H1 (cell line): ENCODE results near the gene STEAP4. TPM values are rescaled to one million over a fixed set of nuclear protein-coding genes. Genes with fewer than 3 reads are reported as not detected.

ENCODE experiments used
- CTCF ChIA-PET: fragments of 300-600 bp; sonication (Branson Sonifier 250); formaldehyde crosslinking; loops from one replicate; lab custom pipeline; 2021; ENCODE audit not compliant: partially characterized antibody; lab: Charles Lee
- POLR2A ChIA-PET: fragments of 300-600 bp; sonication (Branson Sonifier 250); formaldehyde crosslinking; loops from one replicate; lab custom pipeline; 2021; ENCODE audit warnings: inconsistent platforms; ENCODE audit not compliant: partially characterized antibody; lab: Charles Lee
- DNase-seq, 2 experiments: peaks; one replicate each; pipeline versions ENCODE4 v3.0.0 to v3.0.0-alpha.2; 2010 to 2022; ENCODE audit warnings: low spot score in 2 of 2, low read depth in 1 of 2, mixed read lengths in 1 of 2
- FAIRE-seq: peaks from 2 replicates; lab custom pipeline; 2011; peaks lifted over from hg19 to GRCh38; lab: Jason Lieb, UNC
- H2AFZ ChIP-seq: 2 replicates; pipeline ENCODE4 v1.8.1; 2012; ENCODE audit warnings: low read length, inconsistent platforms
- H2AK5ac ChIP-seq: 2 replicates; pipeline ENCODE4 v1.6.1; 2013; ENCODE audit warnings: low read depth, low read length
- H2BK120ac ChIP-seq: replicated peaks from 2 replicates; pipeline ENCODE3; 2013; ENCODE audit warnings: low read depth, low read length, inconsistent platforms
- H2BK12ac ChIP-seq: 2 replicates; pipeline ENCODE4 v1.6.1; 2013; ENCODE audit warnings: low read depth, low read length
- H2BK15ac ChIP-seq: 2 replicates; pipeline ENCODE4 v1.6.1; 2013; ENCODE audit warnings: low read length
- H2BK20ac ChIP-seq: 2 replicates; pipeline ENCODE4 v1.6.1; 2013; ENCODE audit warnings: low read length
- H2BK5ac ChIP-seq: 2 replicates; pipeline ENCODE4 v1.6.1; 2013; ENCODE audit warnings: low read depth, low read length
- H3K14ac ChIP-seq: 2 replicates; pipeline ENCODE4 v1.6.1; 2013; ENCODE audit warnings: inconsistent platforms; ENCODE audit not compliant: insufficient read length
- H3K18ac ChIP-seq: 2 replicates; pipeline ENCODE4 v1.6.1; 2013; ENCODE audit warnings: low read length; ENCODE audit errors: extremely low read depth
- H3K23ac ChIP-seq: 2 replicates; pipeline ENCODE4 v1.6.1; 2013; ENCODE audit warnings: inconsistent platforms; ENCODE audit not compliant: insufficient read length
- H3K23me2 ChIP-seq: 2 replicates; pipeline ENCODE4 v1.6.1; 2013; ENCODE audit warnings: low read depth, low read length
- H3K27ac ChIP-seq: 2 replicates; pipeline ENCODE4 v1.6.1; 2011; ENCODE audit warnings: low read depth, low read length, inconsistent platforms
- H3K27me3 ChIP-seq, 4 experiments: replicated peaks in 1 of 4; 1 replicate in 1 of 4; 2 replicates in 3 of 4; pipeline versions ENCODE4 v1.6.1 to v1.8.1; 2011 to 2013; ENCODE audit warnings: low read length in 3 of 4, mild to moderate bottlenecking in 3 of 4, inconsistent platforms in 2 of 4, mixed read lengths in 2 of 4, moderate library complexity in 1 of 4; ENCODE audit not compliant: control insufficient read depth in 3 of 4, insufficient read depth in 3 of 4; ENCODE audit errors: extremely low read depth in 1 of 4
- H3K36me3 ChIP-seq, 4 experiments: 2 replicates each; pipeline versions ENCODE4 v1.6.1 to v1.8.1; 2011 to 2013; ENCODE audit warnings: mild to moderate bottlenecking in 4 of 4, low read length in 3 of 4, moderate library complexity in 2 of 4, control low read depth in 1 of 4, inconsistent platforms in 1 of 4; ENCODE audit not compliant: insufficient read depth in 4 of 4, control insufficient read depth in 2 of 4
- H3K4ac ChIP-seq: replicated peaks from 2 replicates; pipeline ENCODE3; 2013; ENCODE audit warnings: low read length, low read depth, mixed read lengths, inconsistent platforms; ENCODE audit not compliant: insufficient read length
- H3K4me1 ChIP-seq, 4 experiments: replicated peaks in 1 of 4; 1 replicate in 1 of 4; 2 replicates in 3 of 4; pipeline versions ENCODE4 v1.6.1 to v1.8.1; 2011 to 2013; ENCODE audit warnings: low read length in 3 of 4, inconsistent platforms in 2 of 4, mixed read lengths in 1 of 4; ENCODE audit not compliant: insufficient read depth in 4 of 4, control insufficient read depth in 3 of 4
- H3K4me2 ChIP-seq, 2 experiments: 2 replicates each; pipeline versions ENCODE4 v1.6.1 to v1.8.1; 2011 to 2013; ENCODE audit warnings: low read depth in 2 of 2, low read length in 2 of 2, control low read depth in 1 of 2, inconsistent platforms in 1 of 2, mild to moderate bottlenecking in 1 of 2; ENCODE audit not compliant: insufficient read depth in 1 of 2
- H3K4me3 ChIP-seq, 4 experiments: fragments of 200-600, 300-600 bp in 1 of 4; sonication (generic), shearing (Covaris generic), sonication (Bioruptor Twin) in 1 of 4; 2 replicates each; pipeline versions ENCODE4 v1.5.1 to v1.8.1; 2011 to 2016; ENCODE audit warnings: low read length in 4 of 4, low read depth in 3 of 4, control low read depth in 2 of 4, inconsistent platforms in 2 of 4, mild to moderate bottlenecking in 2 of 4, mixed read lengths in 1 of 4, moderate library complexity in 1 of 4; ENCODE audit not compliant: insufficient read depth in 2 of 4; ENCODE audit errors: extremely low read depth in 1 of 4
- H3K56ac ChIP-seq: replicated peaks from 2 replicates; pipeline ENCODE3; 2013; ENCODE audit warnings: low read depth, mild to moderate bottlenecking, mixed read lengths, low read length, inconsistent platforms; ENCODE audit not compliant: insufficient read length
- H3K79me1 ChIP-seq: 2 replicates; pipeline ENCODE4 v1.6.1; 2013; ENCODE audit warnings: low read depth, low read length, control low read depth
- H3K79me2 ChIP-seq, 2 experiments: 2 replicates each; pipeline versions ENCODE4 v1.6.1 to v1.8.1; 2012 to 2013; ENCODE audit warnings: low read length in 2 of 2, mild to moderate bottlenecking in 2 of 2, inconsistent platforms in 1 of 2; ENCODE audit not compliant: insufficient read depth in 2 of 2, control insufficient read depth in 1 of 2
- H3K9ac ChIP-seq, 4 experiments: replicated peaks in 1 of 4; 1 replicate in 1 of 4; 2 replicates in 3 of 4; pipeline versions ENCODE4 v1.6.1 to v1.8.1; 2011 to 2013; ENCODE audit warnings: low read depth in 3 of 4, low read length in 3 of 4, control low read depth in 2 of 4, mild to moderate bottlenecking in 2 of 4, moderate library complexity in 2 of 4, inconsistent platforms in 1 of 4; ENCODE audit errors: extremely low read depth in 1 of 4
- H3K9me3 ChIP-seq, 2 experiments: 2 replicates each; pipeline versions ENCODE4 v1.6.1 to v1.8.1; 2012 to 2013; ENCODE audit warnings: mild to moderate bottlenecking in 2 of 2, moderate library complexity in 2 of 2, control low read depth in 1 of 2, inconsistent platforms in 1 of 2, low read depth in 1 of 2, low read length in 1 of 2, mixed read lengths in 1 of 2; ENCODE audit not compliant: insufficient read depth in 2 of 2
- H4K20me1 ChIP-seq, 2 experiments: replicated peaks in 1 of 2; 2 replicates each; pipeline versions ENCODE3 to v1.8.1; 2011 to 2013; ENCODE audit warnings: inconsistent platforms in 2 of 2, low read length in 2 of 2, mild to moderate bottlenecking in 1 of 2; ENCODE audit not compliant: insufficient read depth in 2 of 2, control insufficient read depth in 1 of 2
- H4K5ac ChIP-seq: 2 replicates; pipeline ENCODE4 v1.6.1; 2013; ENCODE audit warnings: low read length, low read depth, mixed read lengths, inconsistent platforms; ENCODE audit not compliant: insufficient read length
- H4K8ac ChIP-seq: 2 replicates; pipeline ENCODE4 v1.8.0; 2013; ENCODE audit warnings: mild to moderate bottlenecking, moderate library complexity, low read length, inconsistent platforms; ENCODE audit not compliant: insufficient read depth; ENCODE audit errors: extremely low read depth
- H4K91ac ChIP-seq: replicated peaks from 2 replicates; pipeline ENCODE3; 2013; ENCODE audit warnings: low read length, mixed read lengths, inconsistent platforms; ENCODE audit not compliant: insufficient read length
- BCL11A ChIP-seq, 2 experiments: IDR thresholded peaks; one replicate each; pipeline ENCODE4 v1.6.1; 2011; ENCODE audit warnings: low read depth in 2 of 2, low read length in 2 of 2, mild to moderate bottlenecking in 2 of 2
- CBX5 ChIP-seq: fragments of 300-800, 300-1000 bp; sonication (generic); IDR thresholded peaks from 2 replicates; pipeline ENCODE4 v1.7.1; 2016; ENCODE audit warnings: antibody characterized with exemption, low read length, low read depth
- JUND ChIP-seq: IDR thresholded peaks from 2 replicates; pipeline ENCODE4 v1.6.1; 2011; ENCODE audit warnings: mild to moderate bottlenecking, improper control_type of control experiment, low read length
- KDM5A ChIP-seq: fragments of 200-600 bp; IDR thresholded peaks from 2 replicates; pipeline ENCODE4 v1.7.1; 2012; ENCODE audit warnings: mild to moderate bottlenecking, low read length, inconsistent platforms, mixed read lengths
- NRF1 ChIP-seq: IDR thresholded peaks from 2 replicates; pipeline ENCODE4 v1.6.1; 2011; ENCODE audit warnings: mild to moderate bottlenecking, low read depth, low read length, improper control_type of control experiment
- POU5F1 ChIP-seq: IDR thresholded peaks from 2 replicates; pipeline ENCODE4 v1.6.1; 2011; ENCODE audit warnings: low read depth, mild to moderate bottlenecking, low read length, moderate library complexity
- RNF2 ChIP-seq: fragments of 200-900, 300-1000 bp; sonication (generic); IDR thresholded peaks from 2 replicates; pipeline ENCODE4 v1.7.1; 2016; ENCODE audit warnings: borderline replicate concordance, low read depth, mild to moderate bottlenecking, antibody characterized with exemption, low read length; ENCODE audit not compliant: poor library complexity, severe bottlenecking; ENCODE audit errors: missing control alignments
- SIRT6 ChIP-seq: IDR thresholded peaks from one replicate; pipeline ENCODE4 v1.7.1; 2012; ENCODE audit warnings: low read length, inconsistent platforms
- SRF ChIP-seq: IDR thresholded peaks from 2 replicates; pipeline ENCODE4 v1.6.1; 2011; ENCODE audit warnings: mild to moderate bottlenecking, low read depth, low read length, moderate library complexity
- TEAD4 ChIP-seq: IDR thresholded peaks from 2 replicates; pipeline ENCODE4 v1.6.1; 2012; ENCODE audit warnings: low read depth, low read length, inconsistent platforms, mixed read lengths
- WGBS, 2 experiments: shearing (Covaris generic) in 1 of 2; methylation state at CpG; one replicate each; pipeline versions ENCODE4 v1.1.6 to v1.1.7; 2013 to 2015; ENCODE audit warnings: low lambda C conversion rate in 2 of 2, mixed read lengths in 2 of 2, inconsistent platforms in 1 of 2, low coverage in 1 of 2, missing lambda C conversion rate in 1 of 2; ENCODE audit not compliant: insufficient replicate concordance in 2 of 2, insufficient coverage in 1 of 2, insufficient read length in 1 of 2; ENCODE audit errors: extremely low coverage in 1 of 2, missing lambda C conversion rate in 1 of 2; 5-methylcytosine and 5-hydroxymethylcytosine counted together
- polyA plus RNA-seq, 7 experiments: library from polyadenylated mRNA; depleted of rRNA in 3 of 7; stranded (reverse) in 5 of 7; unstranded in 2 of 7; fragments of >200 nt in 5 of 7; fragments of 200-250 nt in 2 of 7; gene quantifications; 1 replicate in 5 of 7; 2 replicates in 1 of 7; 4 replicates in 1 of 7; pipeline versions ENCODE4 v1.2.1 to v1.2.3, GENCODE V29; 2011 to 2013; ENCODE audit warnings: missing spikeins in 2 of 7, mixed read lengths in 2 of 7
- total RNA-seq: library from RNA; stranded (reverse); fragmentation: NEBNext Ultra II Directional; extraction: Animal tissue kit (Norgen Biotek cat#: 25700); gene quantifications from 2 replicates; pipeline ENCODE4 v1.2.1, GENCODE V29; 2021
- TF ChIP-seq, protein P1 (sequence below): IDR thresholded peaks from 2 replicates; pipeline ENCODE4 v1.6.1; 2011; ENCODE audit warnings: low read length, improper control_type of control experiment
- TF ChIP-seq, protein P2 (sequence below): IDR thresholded peaks from 2 replicates; pipeline ENCODE4 v1.6.1; 2011; ENCODE audit warnings: low read depth, mild to moderate bottlenecking, low read length; ENCODE audit not compliant: insufficient read depth

Gene STEAP4
- total and polyA plus RNA-seq, 2 of the 8 experiments (the other 6 are each of a cell fraction or from before 2014, with no cell fraction given) = under 0.01 TPM; not detected in 1

DNA sequence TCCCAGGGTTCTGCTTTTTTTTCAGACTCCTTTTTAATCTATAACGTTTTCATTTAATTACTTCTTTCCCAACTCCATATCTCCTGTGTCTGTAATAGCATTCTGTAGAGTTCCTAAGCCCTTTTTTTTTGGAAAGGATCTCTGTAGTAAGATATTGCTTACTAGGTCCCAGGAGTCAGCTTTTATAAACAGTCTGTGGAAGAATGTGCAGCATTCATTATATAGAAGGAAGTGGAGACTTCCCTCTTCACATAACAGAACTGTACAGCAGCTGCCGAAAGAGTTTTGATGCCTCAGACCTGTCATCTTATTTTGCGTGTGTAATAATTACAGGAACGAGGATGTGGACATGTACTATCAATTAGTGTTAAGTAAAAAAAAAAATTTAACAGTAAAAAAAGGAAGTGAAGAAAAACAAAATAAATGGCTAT is 7.4 kb upstream of the STEAP4 start:
- no peak overlapping the region for H4K91ac ChIP-seq
- H3K9ac ChIP-seq = no peak overlapping the region
- TF ChIP-seq SRF (no peak), KDM5A (no peak), SIRT6 (no peak), TEAD4 (no peak), RNF2 (no peak), BCL11A (IDR thresholded peaks at IDR 0.05; ENCODE audit: low read depth in 2 of 2, low read length in 2 of 2) (no peak), CBX5 (no peak), POU5F1 (no peak), NRF1 (no peak), JUND (no peak)
- TF ChIP-seq, protein P1, sequence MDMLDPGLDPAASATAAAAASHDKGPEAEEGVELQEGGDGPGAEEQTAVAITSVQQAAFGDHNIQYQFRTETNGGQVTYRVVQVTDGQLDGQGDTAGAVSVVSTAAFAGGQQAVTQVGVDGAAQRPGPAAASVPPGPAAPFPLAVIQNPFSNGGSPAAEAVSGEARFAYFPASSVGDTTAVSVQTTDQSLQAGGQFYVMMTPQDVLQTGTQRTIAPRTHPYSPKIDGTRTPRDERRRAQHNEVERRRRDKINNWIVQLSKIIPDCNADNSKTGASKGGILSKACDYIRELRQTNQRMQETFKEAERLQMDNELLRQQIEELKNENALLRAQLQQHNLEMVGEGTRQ = no peak
- TF ChIP-seq, protein P2, sequence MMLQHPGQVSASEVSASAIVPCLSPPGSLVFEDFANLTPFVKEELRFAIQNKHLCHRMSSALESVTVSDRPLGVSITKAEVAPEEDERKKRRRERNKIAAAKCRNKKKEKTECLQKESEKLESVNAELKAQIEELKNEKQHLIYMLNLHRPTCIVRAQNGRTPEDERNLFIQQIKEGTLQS = no peak
- no peaks in the 10 kb centered on the region for H3K23me2 ChIP-seq
- no peak overlapping the region for H2BK20ac ChIP-seq
- H3K27me3 ChIP-seq = no peaks in the 10 kb centered on the region
- H2AK5ac ChIP-seq = no peak overlapping the region
- CTCF ChIA-PET = no interaction called here
- no peak overlapping the region for H3K4me2 ChIP-seq
- no peaks in the 10 kb centered on the region for H3K4me1 ChIP-seq
- no peak overlapping the region for H3K27ac ChIP-seq
- no peak overlapping the region for H3K4ac ChIP-seq
- H4K5ac ChIP-seq = no peak overlapping the region
- no peak overlapping the region for H2BK5ac ChIP-seq
- H2BK15ac ChIP-seq = no peak overlapping the region
- H2BK120ac ChIP-seq = no peak overlapping the region
- no peaks in the 10 kb centered on the region for H4K20me1 ChIP-seq
- no peaks in the 10 kb centered on the region for H3K79me2 ChIP-seq
- POLR2A ChIA-PET = no interaction called here
- H2AFZ ChIP-seq = no peak overlapping the region
- no peaks in the 10 kb centered on the region; a peak in 1 of 4 replicates for H3K9me3 ChIP-seq
- DNase-seq (no peak), FAIRE-seq (no peak)
- H3K23ac ChIP-seq = no peak overlapping the region
- H3K14ac ChIP-seq = no peak overlapping the region
- no peaks in the 10 kb centered on the region for H3K36me3 ChIP-seq
- H3K18ac ChIP-seq = no peak overlapping the region
- H3K56ac ChIP-seq = no peak overlapping the region
- no peaks in the 10 kb centered on the region for H3K79me1 ChIP-seq
- WGBS, 2 experiments = 80 to 100% methylated on average over 1 to 4 of the region's 4 CpGs
- no peak overlapping the region for H2BK12ac ChIP-seq
- no peak overlapping the region for H3K4me3 ChIP-seq
- H4K8ac ChIP-seq = no peak overlapping the region
